Measurements from ENCODE around the gene PABPN1L.

PABPN1L gene

DNA sequence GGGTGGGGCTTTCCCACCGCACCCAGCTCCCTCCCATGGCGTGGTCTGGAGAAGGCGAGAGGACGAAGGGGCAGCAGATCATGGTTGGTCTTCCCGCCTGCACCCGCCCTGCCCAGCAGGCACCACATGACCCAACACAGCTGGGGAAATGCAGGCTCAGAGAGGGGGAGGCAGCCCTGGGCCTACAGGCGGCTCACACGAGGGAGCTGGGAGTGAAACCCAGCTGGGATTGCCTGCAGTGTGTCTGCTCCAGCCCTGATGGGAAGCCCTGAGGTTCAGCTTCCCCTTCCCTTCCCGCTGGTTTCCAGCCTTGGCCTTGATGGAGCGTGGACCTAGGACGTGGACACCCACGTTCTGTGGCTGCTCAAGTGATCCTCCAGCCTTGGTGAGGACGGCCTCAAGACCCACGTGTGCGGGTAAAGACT, 20.0 kb upstream of the PABPN1L start:
- no peaks in the 10 kb centered on the region; the same call in 1 of the 2 replicates for H3K4me1 ChIP-seq
- no peaks in the 10 kb centered on the region; the same call in 1 of the 2 replicates for H3K9me3 ChIP-seq
- TF ChIP-seq, protein P1, sequence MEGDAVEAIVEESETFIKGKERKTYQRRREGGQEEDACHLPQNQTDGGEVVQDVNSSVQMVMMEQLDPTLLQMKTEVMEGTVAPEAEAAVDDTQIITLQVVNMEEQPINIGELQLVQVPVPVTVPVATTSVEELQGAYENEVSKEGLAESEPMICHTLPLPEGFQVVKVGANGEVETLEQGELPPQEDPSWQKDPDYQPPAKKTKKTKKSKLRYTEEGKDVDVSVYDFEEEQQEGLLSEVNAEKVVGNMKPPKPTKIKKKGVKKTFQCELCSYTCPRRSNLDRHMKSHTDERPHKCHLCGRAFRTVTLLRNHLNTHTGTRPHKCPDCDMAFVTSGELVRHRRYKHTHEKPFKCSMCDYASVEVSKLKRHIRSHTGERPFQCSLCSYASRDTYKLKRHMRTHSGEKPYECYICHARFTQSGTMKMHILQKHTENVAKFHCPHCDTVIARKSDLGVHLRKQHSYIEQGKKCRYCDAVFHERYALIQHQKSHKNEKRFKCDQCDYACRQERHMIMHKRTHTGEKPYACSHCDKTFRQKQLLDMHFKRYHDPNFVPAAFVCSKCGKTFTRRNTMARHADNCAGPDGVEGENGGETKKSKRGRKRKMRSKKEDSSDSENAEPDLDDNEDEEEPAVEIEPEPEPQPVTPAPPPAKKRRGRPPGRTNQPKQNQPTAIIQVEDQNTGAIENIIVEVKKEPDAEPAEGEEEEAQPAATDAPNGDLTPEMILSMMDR (IDR thresholded peaks at IDR 0.05; ENCODE audit: low read depth, low read length) = no peak

DNA sequence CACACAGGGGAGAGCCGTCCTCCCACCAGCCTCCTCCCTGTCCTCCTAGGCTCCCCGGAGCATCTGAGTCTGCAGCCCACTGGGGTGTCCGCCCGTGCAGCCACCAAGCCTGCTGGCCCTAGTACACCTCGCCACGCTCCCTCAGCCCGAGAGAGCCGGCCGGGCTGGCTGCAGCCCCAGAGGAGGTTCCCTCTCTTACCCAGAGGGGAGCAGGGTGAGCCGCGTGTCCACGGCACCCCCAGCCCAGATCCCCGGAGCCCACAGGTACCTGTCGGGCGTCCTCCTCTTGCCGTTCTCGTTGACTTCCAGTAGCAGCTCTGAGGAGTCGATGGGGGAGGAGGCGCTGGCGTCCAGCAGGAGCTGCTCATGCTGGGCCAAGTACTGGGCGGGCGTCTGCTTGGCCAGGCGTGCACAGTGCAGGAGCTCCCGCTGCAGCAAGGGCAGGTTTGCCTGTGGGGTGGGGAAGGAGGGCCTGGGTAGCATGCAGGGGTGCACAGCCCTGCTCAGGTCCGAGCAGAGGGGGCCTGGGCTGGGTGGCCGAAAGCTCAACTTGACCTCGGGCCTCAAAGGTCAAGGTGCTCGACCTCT, 19.3 kb upstream of the PABPN1L start:
- no peak for DNase-seq
- no peaks in the 10 kb centered on the region; the same call in 1 of the 2 replicates for H3K4me1 ChIP-seq
- H3K4me3 ChIP-seq (ENCODE audit: low read depth, low read length) = no peak overlapping the region
- no peaks in the 10 kb centered on the region for H3K36me3 ChIP-seq
- TF ChIP-seq, protein P1 (IDR thresholded peaks at IDR 0.05; ENCODE audit: low read depth, low read length) = no peak
- no peaks in the 10 kb centered on the region; the same call in 1 of the 2 replicates for H3K9me3 ChIP-seq
- peaks cover 20% of the 10 kb centered on the region for H3K27me3 ChIP-seq

More for the DNA sequence above, 20.0 kb upstream of the PABPN1L start:
- DNase-seq = no peak
- Histone ChIP-seq H3K4me3 (ENCODE audit: low read depth, low read length) (no peak overlapping the region), H3K27me3 (peaks cover 20% of the 10 kb centered on the region), H3K36me3 (no peaks in the 10 kb centered on the region)

DNA sequence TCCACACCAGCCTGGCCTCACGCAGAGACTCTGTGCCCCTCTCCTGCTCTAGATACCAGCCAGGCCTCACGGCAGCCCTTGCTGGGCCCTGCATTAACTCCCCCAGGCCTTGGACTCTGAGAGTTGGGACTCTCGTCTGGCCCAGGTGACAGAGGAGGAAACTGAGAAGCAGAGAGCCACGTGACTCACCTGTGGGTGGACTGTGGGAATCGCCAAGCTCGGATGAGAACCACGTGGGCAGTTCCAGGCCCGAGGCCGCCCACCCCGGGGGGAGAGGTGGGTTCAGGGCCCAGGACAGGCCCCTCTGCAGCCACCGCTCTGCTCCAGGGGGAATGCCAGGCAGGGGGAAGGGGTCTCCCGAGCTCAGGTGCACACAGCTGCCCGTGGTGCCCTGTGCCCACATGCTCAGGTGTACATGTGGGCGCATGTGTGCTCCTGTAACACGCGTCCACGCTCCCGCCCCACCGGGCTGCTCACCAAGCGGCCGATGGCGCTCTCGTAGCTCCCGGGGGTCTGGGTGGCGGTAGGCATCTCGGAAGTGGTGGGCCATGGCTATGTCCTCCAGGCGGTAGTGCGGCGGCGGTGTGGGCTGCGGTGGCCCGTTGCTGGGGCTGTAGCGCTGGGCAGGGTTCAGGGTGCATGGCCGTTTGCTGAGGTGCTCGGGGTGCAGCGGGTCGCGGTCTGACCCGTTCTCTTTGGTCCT, 18.3 kb upstream of the PABPN1L start:
- Histone ChIP-seq H3K4me3 (ENCODE audit: low read depth, low read length) (no peak overlapping the region), H3K36me3 (no peaks in the 10 kb centered on the region), H3K27me3 (peaks cover 28% of the 10 kb centered on the region), H3K9me3 (no peaks in the 10 kb centered on the region), H3K4me1 (no peaks in the 10 kb centered on the region; the same call in 1 of the 2 replicates)
- TF ChIP-seq, protein P1 (IDR thresholded peaks at IDR 0.05; ENCODE audit: low read depth, low read length) = no peak
- DNase-seq = no peak

DNA sequence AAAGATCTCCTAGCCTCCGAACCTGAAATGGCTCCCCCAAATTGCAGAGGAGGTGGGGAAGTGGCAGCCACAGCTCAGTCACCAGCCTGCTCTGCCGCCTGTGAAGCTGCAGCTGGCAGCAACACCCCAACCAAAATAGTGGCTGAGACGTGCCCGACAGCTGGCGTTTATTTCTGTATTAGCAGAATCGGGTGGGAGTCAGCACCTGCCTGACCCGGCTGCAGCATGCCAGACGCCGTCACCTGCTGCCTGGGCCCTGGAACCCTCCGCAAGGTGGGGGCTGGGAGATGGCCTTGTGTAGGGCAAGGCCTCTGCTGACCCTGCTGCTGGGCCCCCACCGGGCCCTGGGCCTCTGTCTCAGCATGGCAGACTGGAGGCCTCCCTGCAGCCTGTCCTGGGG, 17.5 kb upstream of the PABPN1L start:
- H3K36me3 ChIP-seq = no peaks in the 10 kb centered on the region
- no peak overlapping the region for H3K4me3 ChIP-seq (ENCODE audit: low read depth, low read length)
- H3K27me3 ChIP-seq = peaks cover 36% of the 10 kb centered on the region
- no peaks in the 10 kb centered on the region for H3K9me3 ChIP-seq
- TF ChIP-seq, protein P1 (IDR thresholded peaks at IDR 0.05; ENCODE audit: low read depth, low read length) = no peak
- H3K4me1 ChIP-seq = no peaks in the 10 kb centered on the region; the same call in 1 of the 2 replicates
- DNase-seq = no peak

DNA sequence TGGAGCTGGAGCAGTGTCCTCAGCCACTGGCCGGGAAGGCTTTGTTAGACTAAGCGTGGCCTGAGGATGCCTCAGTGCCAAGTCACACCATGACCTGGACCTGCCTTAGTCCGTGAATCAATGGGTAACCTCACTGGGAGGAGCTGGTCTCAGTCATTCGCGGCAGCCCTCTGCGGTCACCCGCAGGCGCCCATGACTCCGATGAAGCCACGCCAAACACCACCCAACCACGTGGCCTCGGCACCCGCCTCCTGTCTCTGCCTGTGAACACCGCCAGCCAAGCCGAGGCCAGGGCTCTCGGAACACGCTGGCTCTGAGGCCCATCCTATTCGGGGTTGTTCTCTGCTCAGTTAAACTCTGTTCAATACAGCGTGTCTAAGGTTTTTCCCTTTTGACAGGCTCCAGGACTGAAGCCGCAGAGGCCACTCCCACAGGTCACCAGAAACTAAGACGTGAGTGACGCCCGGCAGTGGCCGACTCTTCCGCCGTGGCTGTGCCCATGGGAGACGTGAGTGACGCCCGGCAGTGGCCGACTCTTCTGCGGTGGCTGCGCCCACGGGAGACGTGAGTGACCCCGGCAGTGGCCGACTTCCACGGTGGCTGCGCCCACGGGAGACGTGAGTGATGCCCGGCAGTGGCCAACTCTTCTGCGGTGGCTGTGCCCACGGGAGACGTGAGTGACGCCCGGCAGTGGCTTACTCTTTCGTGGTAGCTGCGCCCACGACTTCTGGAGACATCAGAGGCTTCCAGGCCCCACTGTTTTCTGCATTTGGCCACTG, 16.8 kb upstream of the PABPN1L start:
- Histone ChIP-seq H3K27me3 (peaks cover 42% of the 10 kb centered on the region), H3K36me3 (no peaks in the 10 kb centered on the region), H3K4me3 (ENCODE audit: low read depth, low read length) (no peak overlapping the region), H3K9me3 (no peaks in the 10 kb centered on the region), H3K4me1 (no peaks in the 10 kb centered on the region)
- DNase-seq = no peak
- TF ChIP-seq, protein P1 (IDR thresholded peaks at IDR 0.05; ENCODE audit: low read depth, low read length) = no peak

Measured in BE2C (cell line).